ENCODE results near the gene MCF2L2.
"Not testable (repeated sequence)": the region's sequence is repeated elsewhere in the genome, so short reads cannot be mapped to it uniquely, and the experiment has no call there.

The MCF2L2 gene

GRCh38 chr3:183392186-183393034, 36.0 kb downstream of the MCF2L2 start:
- DNase-seq = no peak

GRCh38 chr3:183391460-183391859, 37.0 kb downstream of the MCF2L2 start:
- no peak for DNase-seq

GRCh38 chr3:183390844-183391243, 37.6 kb downstream of the MCF2L2 start:
- no peak for DNase-seq

- no peak for DNase-seq
Measured at GRCh38 chr3:183388213-183388895, 40.1 kb downstream of the MCF2L2 start.

GRCh38 chr3:183387797-183388196, 40.6 kb downstream of the MCF2L2 start:
- DNase-seq = no peak

GRCh38 chr3:183386651-183387050, 41.8 kb downstream of the MCF2L2 start:
- DNase-seq = no peak

GRCh38 chr3:183385698-183386613, 42.5 kb downstream of the MCF2L2 start:
- DNase-seq = peak; percentile 90

GRCh38 chr3:183381673-183382072, 46.7 kb downstream of the MCF2L2 start:
- peak; percentile 87 for DNase-seq

GRCh38 chr3:183381179-183381578, 47.2 kb downstream of the MCF2L2 start:
- DNase-seq = peak; percentile 81

GRCh38 chr3:183378951-183379350, 49.5 kb downstream of the MCF2L2 start:
- no peak for DNase-seq

- no peak for DNase-seq
Measured at GRCh38 chr3:183378545-183378944, 49.9 kb downstream of the MCF2L2 start.

GRCh38 chr3:183378008-183378407, 50.4 kb downstream of the MCF2L2 start:
- DNase-seq = no peak

GRCh38 chr3:183377307-183377959, 51.0 kb downstream of the MCF2L2 start:
- no peak for DNase-seq

- peak; percentile 94 for DNase-seq
Measured at GRCh38 chr3:183375787-183376186, 52.6 kb downstream of the MCF2L2 start.

GRCh38 chr3:183375337-183375736, 53.1 kb downstream of the MCF2L2 start:
- DNase-seq = no peak

- DNase-seq = no peak
Measured at GRCh38 chr3:183372911-183373310, 55.5 kb downstream of the MCF2L2 start.

GRCh38 chr3:183371600-183371968, 56.8 kb downstream of the MCF2L2 start:
- not testable (repeated sequence) for DNase-seq

- peak; percentile 52 for DNase-seq
Measured at GRCh38 chr3:183370391-183370790, 58.0 kb downstream of the MCF2L2 start.

- no peak for DNase-seq
Measured at GRCh38 chr3:183369627-183370026, 58.8 kb downstream of the MCF2L2 start.

GRCh38 chr3:183369117-183369516, 59.3 kb downstream of the MCF2L2 start:
- DNase-seq = peak; percentile 66

- no peak for DNase-seq
Measured at GRCh38 chr3:183360971-183361624, 67.3 kb downstream of the MCF2L2 start.

GRCh38 chr3:183359036-183359435, 69.4 kb downstream of the MCF2L2 start:
- no peak for DNase-seq

Measured in suppressor macrophage treated with lipopolysaccharide for 4 hours (primary cell).